CD1c-positive myeloid dendritic cell (primary cell): ENCODE data around the gene CCDC124.

ENCODE experiments used
- DNase-seq: peaks from one replicate; pipeline ENCODE4 v3.0.0-alpha.2; 2016; ENCODE audit errors: extremely low spot score

The CCDC124 gene

GRCh38 chr19:17953316-17953801 lies 20.5 kb downstream of the CCDC124 start:
- DNase-seq, result no peak

GRCh38 chr19:17953869-17954268 lies 21.1 kb downstream of the CCDC124 start:
- DNase-seq, result no peak

- DNase-seq, result no peak
Observed at GRCh38 chr19:17954401-17954800, 21.6 kb downstream of the CCDC124 start.

GRCh38 chr19:17957149-17957849 lies 24.5 kb downstream of the CCDC124 start:
- DNase-seq, result peak; percentile 20

- DNase-seq, result no peak
Observed at GRCh38 chr19:17957885-17958284, 25.1 kb downstream of the CCDC124 start.

- no peak for DNase-seq
Observed at GRCh38 chr19:17963936-17964691, 31.3 kb downstream of the CCDC124 start.

GRCh38 chr19:17965370-17966128 lies 32.7 kb downstream of the CCDC124 start:
- no peak for DNase-seq

GRCh38 chr19:17966129-17966483 lies 33.3 kb downstream of the CCDC124 start:
- DNase-seq, result no peak

- DNase-seq, result no peak
Observed at GRCh38 chr19:17966550-17967256, 33.9 kb downstream of the CCDC124 start, which contains the start of gene KCNN1. KCNN1 (plus strand) TSS chr19:17967107; CDS start chr19:17973889, 6,782 bp downstream.

GRCh38 chr19:17967257-17968051 lies 34.6 kb downstream of the CCDC124 start:
- DNase-seq, result no peak

GRCh38 chr19:17968362-17968761 lies 35.5 kb downstream of the CCDC124 start:
- no peak for DNase-seq

- DNase-seq, result no peak
Observed at GRCh38 chr19:17969096-17969792, 36.4 kb downstream of the CCDC124 start.

- DNase-seq, result no peak
Observed at GRCh38 chr19:17972230-17972629, 39.4 kb downstream of the CCDC124 start.

GRCh38 chr19:17973759-17974158 lies 40.9 kb downstream of the CCDC124 start:
- DNase-seq, result no peak

- DNase-seq, result no peak
Observed at GRCh38 chr19:17974551-17974950, 41.7 kb downstream of the CCDC124 start.

GRCh38 chr19:17975032-17975431 lies 42.2 kb downstream of the CCDC124 start:
- no peak for DNase-seq

GRCh38 chr19:17977021-17977420 lies 44.2 kb downstream of the CCDC124 start:
- peak; percentile 57 for DNase-seq

- no peak for DNase-seq
Observed at GRCh38 chr19:17977488-17977887, 44.7 kb downstream of the CCDC124 start.

- no peak for DNase-seq
Observed at GRCh38 chr19:17981611-17982010, 48.8 kb downstream of the CCDC124 start.

GRCh38 chr19:17982430-17982829 lies 49.6 kb downstream of the CCDC124 start:
- DNase-seq, result no peak
